PC-3 (cell line): ENCODE results near the gene HSPA8. TPM values are rescaled to one million over a fixed set of nuclear protein-coding genes. Genes with fewer than 3 reads are reported as not detected.

Experiments used
- ATAC-seq: fragments of 200-7000 bp; cut with Tn5 transposase; 2 replicates; pipeline ENCODE4 v1.9.1; 2020; ENCODE audit warnings: mild to moderate bottlenecking, moderate library complexity
- BruUV-seq: library from RNA; stranded (reverse); fragments of 400-500 nt; replicated peaks from 2 replicates; lab custom pipeline; 2021; lab: Mats Ljungman, UMichigan
- CTCF ChIA-PET: fragments of 300-600 bp; sonication (Branson Sonifier 250); formaldehyde crosslinking; loops from one replicate; lab custom pipeline; 2022; ENCODE audit warnings: antibody characterized with exemption; lab: Charles Lee
- POLR2A ChIA-PET: fragments of 300-600 bp; sonication (Branson Sonifier 250); formaldehyde crosslinking; loops from one replicate; lab custom pipeline; 2022; ENCODE audit warnings: antibody characterized with exemption; ENCODE audit not compliant: unreplicated experiment; lab: Charles Lee
- DNase-seq: peaks from one replicate; pipeline ENCODE4 v3.0.0-alpha.2; 2015
- H2AFZ ChIP-seq: fragments of 300-600 bp; sonication (generic); 2 replicates; pipeline ENCODE4 v1.6.0; 2016; ENCODE audit warnings: antibody characterized with exemption, low read length
- H3F3A ChIP-seq: fragments of 300-600 bp; sonication (generic); one replicate; pipeline ENCODE4 v1.6.0; 2017; ENCODE audit warnings: antibody characterized with exemption, low read length, control low read depth, mild to moderate bottlenecking; ENCODE audit not compliant: unreplicated experiment
- H3K27ac ChIP-seq: fragments of 300-600 bp; sonication (generic); 2 replicates; pipeline ENCODE4 v1.5.1; 2016; ENCODE audit warnings: mild to moderate bottlenecking, low read length
- H3K27me3 ChIP-seq: fragments of 300-600 bp; sonication (generic); 2 replicates; pipeline ENCODE4 v1.6.1; 2016; ENCODE audit warnings: low read length, mixed read lengths
- H3K36me3 ChIP-seq: fragments of 300-600 bp; sonication (generic); 2 replicates; pipeline ENCODE4 v1.6.1; 2016; ENCODE audit warnings: low read depth, mixed run types, low read length, mixed read lengths
- H3K4me1 ChIP-seq: fragments of 300-600 bp; sonication (generic); 2 replicates; pipeline ENCODE4 v1.5.1; 2016; ENCODE audit warnings: low read length; ENCODE audit not compliant: insufficient read depth
- H3K4me2 ChIP-seq: fragments of 300-600 bp; sonication (generic); 2 replicates; pipeline ENCODE4 v1.6.0; 2016; ENCODE audit warnings: low read length
- H3K4me3 ChIP-seq: fragments of 300-600 bp; sonication (generic); 2 replicates; pipeline ENCODE4 v1.5.1; 2016; ENCODE audit warnings: mild to moderate bottlenecking, low read length, mixed read lengths
- H3K79me2 ChIP-seq: fragments of 300-600 bp; sonication (generic); 2 replicates; pipeline ENCODE4 v1.6.1; 2017; ENCODE audit warnings: low read length, mixed read lengths
- H3K9ac ChIP-seq: fragments of 300-600 bp; sonication (generic); 2 replicates; pipeline ENCODE4 v1.6.0; 2016; ENCODE audit warnings: mild to moderate bottlenecking, low read length
- H3K9me2 ChIP-seq: fragments of 300-600 bp; sonication (generic); replicated peaks from 2 replicates; pipeline ENCODE4 v1.6.1; 2016; ENCODE audit warnings: mixed run types, low read length, mixed read lengths
- H3K9me3 ChIP-seq: fragments of 300-600 bp; sonication (generic); 2 replicates; pipeline ENCODE4 v1.6.1; 2016; ENCODE audit warnings: low read length, mixed read lengths
- H4K20me1 ChIP-seq: fragments of 300-600 bp; sonication (generic); 2 replicates; pipeline ENCODE4 v1.6.1; 2016; ENCODE audit warnings: low read length, mixed read lengths
- CTCF ChIP-seq: fragments of 300-600 bp; sonication (generic); conservative IDR thresholded peaks from 2 replicates; pipeline ENCODE4 v1.5.1; 2017; ENCODE audit warnings: antibody characterized with exemption, low read depth, mild to moderate bottlenecking, low read length
- EZH2 ChIP-seq: fragments of 300-600 bp; sonication (generic); IDR thresholded peaks from one replicate; pipeline ENCODE4 v1.6.1; 2017; ENCODE audit warnings: antibody characterized with exemption, mild to moderate bottlenecking, low read length; ENCODE audit not compliant: unreplicated experiment
- EZH2phosphoT487 ChIP-seq: fragments of 300-600 bp; sonication (generic); IDR thresholded peaks from 2 replicates; pipeline ENCODE4 v1.6.1; 2018; ENCODE audit warnings: mild to moderate bottlenecking, antibody characterized with exemption, low read length, borderline replicate concordance
- intact Hi-C: fragments of 100-400 bp; cut with micrococcal nuclease; formaldehyde crosslinking; loops from 2 replicates; pipeline ENCODE4 v1.9.0; 2023
- total RNA-seq: library from RNA; depleted of rRNA; stranded (reverse); fragments of >200 nt; gene quantifications from 2 replicates; pipeline ENCODE4 v1.2.3, GENCODE V29; 2014

The HSPA8 gene
- total RNA-seq, 1 experiment from 2014 or later: 2,484 TPM

GRCh38 chr11:123052901-123053721, 8.8 kb downstream of the HSPA8 start:
- no peak overlapping the region for H3K4me3 ChIP-seq
- TF ChIP-seq EZH2phosphoT487: no peak
- TF ChIP-seq CTCF: no peak
- TF ChIP-seq EZH2: no peak
- H2AFZ ChIP-seq: no peak overlapping the region
- H4K20me1 ChIP-seq: peaks cover 46% of the 10 kb centered on the region
- no peaks in the 10 kb centered on the region for H3K9me2 ChIP-seq
- H3K4me1 ChIP-seq: peaks cover 11% of the 10 kb centered on the region; the same call in 1 of the 2 replicates
- ChIA-PET POLR2A (interaction anchor here (0.6 to 0.9 kb wide), 4 partner anchors 9 to 261 kb away, joined by 3 to 15 read pairs (median 5); partner anchors contain the start of gene HSPA8), CTCF (interaction anchor here (2.5 kb wide), 1 partner anchor 30 kb away, joined by 9 read pairs; no protein-coding TSS in a partner anchor)
- DNase-seq: no peak
- peaks cover 40% of the 10 kb centered on the region for H3K36me3 ChIP-seq
- no TSS peak for BruUV-seq
- no peak overlapping the region for H3K4me2 ChIP-seq
- H3K27me3 ChIP-seq: no peaks in the 10 kb centered on the region
- no peak overlapping the region for H3K27ac ChIP-seq
- H3K9ac ChIP-seq: no peak overlapping the region
- H3F3A ChIP-seq: peaks cover 51% of the 10 kb centered on the region
- intact Hi-C loops: loop anchor here (10.0 kb wide), 1 partner anchor 188 kb away; no protein-coding TSS in a partner anchor
- peaks cover 16% of the 10 kb centered on the region for H3K79me2 ChIP-seq
- H3K9me3 ChIP-seq: no peaks in the 10 kb centered on the region
- no peak for ATAC-seq

GRCh38 chr11:123051634-123052033, 10.3 kb downstream of the HSPA8 start:
- no peak for ATAC-seq
- Histone ChIP-seq H3K4me2 (no peak overlapping the region), H3K79me2 (peaks cover under 1% of the 10 kb centered on the region), H4K20me1 (peaks cover 31% of the 10 kb centered on the region), H2AFZ (no peak overlapping the region), H3K36me3 (peaks cover 25% of the 10 kb centered on the region), H3K9me2 (no peaks in the 10 kb centered on the region), H3K9me3 (no peaks in the 10 kb centered on the region), H3K4me1 (peaks cover under 1% of the 10 kb centered on the region; the same call in 1 of the 2 replicates), H3K9ac (no peak overlapping the region), H3K27me3 (no peaks in the 10 kb centered on the region), H3F3A (peaks cover 38% of the 10 kb centered on the region), H3K27ac (no peak overlapping the region), H3K4me3 (no peak overlapping the region)
- intact Hi-C loops: loop anchor here (10.0 kb wide), 1 partner anchor 187 kb away; no protein-coding TSS in a partner anchor
- CTCF ChIA-PET: no interaction called here
- POLR2A ChIA-PET: no interaction called here
- no TSS peak for BruUV-seq
- no peak for DNase-seq
- TF ChIP-seq EZH2phosphoT487 (no peak), EZH2 (no peak)

GRCh38 chr11:123051146-123051545, 10.8 kb downstream of the HSPA8 start:
- Histone ChIP-seq H3K4me3 (no peak overlapping the region), H3K9me2 (no peaks in the 10 kb centered on the region), H2AFZ (no peak overlapping the region), H3K4me2 (no peak overlapping the region), H3K27me3 (no peaks in the 10 kb centered on the region), H3K36me3 (peaks cover 20% of the 10 kb centered on the region; the same call in 1 of the 2 replicates), H3K4me1 (no peaks in the 10 kb centered on the region), H3F3A (peaks cover 33% of the 10 kb centered on the region), H4K20me1 (peaks cover 26% of the 10 kb centered on the region), H3K9ac (no peak overlapping the region), H3K79me2 (no peaks in the 10 kb centered on the region), H3K27ac (no peak overlapping the region), H3K9me3 (no peaks in the 10 kb centered on the region)
- CTCF ChIA-PET: no interaction called here
- DNase-seq: no peak
- POLR2A ChIA-PET: no interaction called here
- no TSS peak for BruUV-seq
- TF ChIP-seq EZH2 (no peak), EZH2phosphoT487 (no peak), CTCF (no peak)
- ATAC-seq: no peak
- intact Hi-C loops: loop anchor here (10.0 kb wide), 1 partner anchor 186 kb away; no protein-coding TSS in a partner anchor
